Pulmonary artery endothelial cell (primary cell): Measurements from ENCODE around the gene FAM98B. TPM values are rescaled to one million over a fixed set of nuclear protein-coding genes. Genes with fewer than 3 reads are reported as not detected.

ENCODE experiments used
- DNase-seq: peaks from one replicate; pipeline ENCODE4 v3.0.0-alpha.2; 2011; ENCODE audit warnings: low read depth, low spot score
- total RNA-seq: library from RNA; depleted of rRNA; stranded (reverse); fragments of >200 nt; gene quantifications from 2 replicates; pipeline ENCODE4 v1.2.3, GENCODE V29; 2014

The FAM98B gene
- total RNA-seq, 1 donor from 2014 or later, result 13.3 TPM

GRCh38 chr15:38507570-38507969 is 53.6 kb downstream of the FAM98B start:
- no peak for DNase-seq

GRCh38 chr15:38508647-38509046 is 54.7 kb downstream of the FAM98B start:
- no peak for DNase-seq

GRCh38 chr15:38509152-38509551 is 55.2 kb downstream of the FAM98B start:
- no peak for DNase-seq

GRCh38 chr15:38512901-38513300 is 59.0 kb downstream of the FAM98B start:
- no peak for DNase-seq

- no peak for DNase-seq
Measured at GRCh38 chr15:38514601-38515000, 60.7 kb downstream of the FAM98B start.

GRCh38 chr15:38516626-38517025 is 62.7 kb downstream of the FAM98B start:
- DNase-seq, result no peak

GRCh38 chr15:38517312-38517975 is 63.5 kb downstream of the FAM98B start:
- no peak for DNase-seq

GRCh38 chr15:38518084-38518483 is 64.2 kb downstream of the FAM98B start:
- no peak for DNase-seq

GRCh38 chr15:38520035-38520434 is 66.1 kb downstream of the FAM98B start:
- DNase-seq, result no peak

GRCh38 chr15:38521316-38521715 is 67.4 kb downstream of the FAM98B start:
- no peak for DNase-seq

- DNase-seq, result no peak
Measured at GRCh38 chr15:38522922-38523321, 69.0 kb downstream of the FAM98B start.

- no peak for DNase-seq
Measured at GRCh38 chr15:38524156-38524555, 70.2 kb downstream of the FAM98B start.

GRCh38 chr15:38525489-38525888 is 71.6 kb downstream of the FAM98B start:
- DNase-seq, result no peak

- no peak for DNase-seq
Measured at GRCh38 chr15:38526158-38526557, 72.2 kb downstream of the FAM98B start.

GRCh38 chr15:38528294-38528693 is 74.4 kb downstream of the FAM98B start:
- DNase-seq, result no peak

GRCh38 chr15:38530113-38530512 is 76.2 kb downstream of the FAM98B start:
- DNase-seq, result no peak

- DNase-seq, result no peak
Measured at GRCh38 chr15:38531509-38531908, 77.6 kb downstream of the FAM98B start.

- no peak for DNase-seq
Measured at GRCh38 chr15:38532728-38533127, 78.8 kb downstream of the FAM98B start.

GRCh38 chr15:38533416-38533915 is 79.5 kb downstream of the FAM98B start:
- no peak for DNase-seq

- DNase-seq, result no peak
Measured at GRCh38 chr15:38533926-38534325, 80.0 kb downstream of the FAM98B start.

GRCh38 chr15:38534691-38535090 is 80.8 kb downstream of the FAM98B start:
- no peak for DNase-seq

- DNase-seq, result no peak
Measured at GRCh38 chr15:38535491-38536200, 81.7 kb downstream of the FAM98B start.

- no peak for DNase-seq
Measured at GRCh38 chr15:38536201-38536676, 82.3 kb downstream of the FAM98B start.
